ENCODE results near the gene IRF7. TPM values are rescaled to one million over a fixed set of nuclear protein-coding genes. Genes with fewer than 3 reads are reported as not detected.
"Not testable (repeated sequence)": the region's sequence is repeated elsewhere in the genome, so short reads cannot be mapped to it uniquely, and the experiment has no call there.

Gene IRF7
- total and polyA plus RNA-seq, 10 donors: 52.3 to 99.1 (median 83.4) TPM

DNA sequence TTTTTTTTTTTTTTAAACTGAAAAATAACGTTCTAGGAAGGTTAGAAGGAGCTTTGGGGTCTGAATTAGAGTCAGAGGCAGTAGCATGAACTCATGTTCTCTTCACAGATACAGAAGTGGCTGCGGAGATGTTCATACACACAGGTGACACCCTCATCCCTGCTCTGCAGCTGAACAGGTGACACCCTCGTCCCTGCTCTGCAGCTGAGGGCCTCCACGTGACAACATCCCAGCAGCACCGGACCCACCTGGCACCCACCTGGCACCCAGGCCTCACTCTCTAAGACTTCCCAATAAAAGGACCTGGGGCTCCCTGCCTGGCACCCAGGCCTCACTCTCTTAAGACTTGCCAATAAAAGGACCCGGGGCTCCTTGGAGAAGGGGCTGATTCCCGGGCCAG is 41.1 kb upstream of the IRF7 start:
- no peak overlapping the region for H3K4me3 ChIP-seq
- intact Hi-C loops (cut with DNase I; ENCODE audit: low total_unique reads): no loop called here
- no peak for DNase-seq
- no peak overlapping the region for H3K27ac ChIP-seq
- peaks cover 0 to 42% (median 18%) of the 10 kb centered on the region in 6 donors for H3K4me1 ChIP-seq
- H3K27me3 ChIP-seq (replicated peaks in 1 of 7): no peaks in the 10 kb centered on the region
- TF ChIP-seq POLR2A (IDR thresholded peaks at IDR 0.05) (no peak), POLR2AphosphoS5 (IDR thresholded peaks at IDR 0.05) (no peak)
- TF ChIP-seq, protein P1, sequence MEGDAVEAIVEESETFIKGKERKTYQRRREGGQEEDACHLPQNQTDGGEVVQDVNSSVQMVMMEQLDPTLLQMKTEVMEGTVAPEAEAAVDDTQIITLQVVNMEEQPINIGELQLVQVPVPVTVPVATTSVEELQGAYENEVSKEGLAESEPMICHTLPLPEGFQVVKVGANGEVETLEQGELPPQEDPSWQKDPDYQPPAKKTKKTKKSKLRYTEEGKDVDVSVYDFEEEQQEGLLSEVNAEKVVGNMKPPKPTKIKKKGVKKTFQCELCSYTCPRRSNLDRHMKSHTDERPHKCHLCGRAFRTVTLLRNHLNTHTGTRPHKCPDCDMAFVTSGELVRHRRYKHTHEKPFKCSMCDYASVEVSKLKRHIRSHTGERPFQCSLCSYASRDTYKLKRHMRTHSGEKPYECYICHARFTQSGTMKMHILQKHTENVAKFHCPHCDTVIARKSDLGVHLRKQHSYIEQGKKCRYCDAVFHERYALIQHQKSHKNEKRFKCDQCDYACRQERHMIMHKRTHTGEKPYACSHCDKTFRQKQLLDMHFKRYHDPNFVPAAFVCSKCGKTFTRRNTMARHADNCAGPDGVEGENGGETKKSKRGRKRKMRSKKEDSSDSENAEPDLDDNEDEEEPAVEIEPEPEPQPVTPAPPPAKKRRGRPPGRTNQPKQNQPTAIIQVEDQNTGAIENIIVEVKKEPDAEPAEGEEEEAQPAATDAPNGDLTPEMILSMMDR (IDR thresholded peaks at IDR 0.05 in 8 of 11, conservative IDR thresholded peaks at IDR 0.05 in 3 of 11): no peak
- no peaks in the 10 kb centered on the region for H3K9me3 ChIP-seq
- H3K36me3 ChIP-seq: peaks cover 0 to 100% (median 23%) of the 10 kb centered on the region in 6 donors
- 86 to 95% (median 89%) methylated on average over 7 of the region's 7 CpGs for WGBS, 5 donors

DNA sequence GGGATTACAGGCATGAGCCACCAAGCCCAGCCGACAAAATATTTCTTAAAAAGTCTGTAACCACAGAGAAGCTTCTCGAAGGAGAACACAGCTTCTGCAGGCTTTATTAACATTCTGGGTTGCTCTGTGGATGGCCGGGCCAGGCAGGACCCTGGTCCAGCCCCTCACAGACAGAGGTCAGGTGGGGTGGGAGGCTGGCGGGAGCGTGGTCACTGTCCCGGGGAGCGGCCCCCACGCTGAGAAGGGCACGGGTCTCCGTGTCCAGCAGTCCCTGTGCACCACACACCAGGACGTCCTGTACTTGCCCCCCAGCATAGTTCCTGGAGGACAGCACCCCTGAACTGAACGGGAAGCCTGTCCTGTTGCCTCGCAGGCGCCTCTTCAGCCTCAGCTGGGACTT is 40.7 kb upstream of the IRF7 start:
- Histone ChIP-seq H3K27me3 (replicated peaks in 1 of 7) (no peaks in the 10 kb centered on the region), H3K36me3 (peaks cover 0 to 100% (median 27%) of the 10 kb centered on the region in 6 donors), H3K4me3 (no peak overlapping the region), H3K4me1 (peaks cover 0 to 39% (median 16%) of the 10 kb centered on the region in 6 donors), H3K9me3 (no peaks in the 10 kb centered on the region), H3K27ac (no peak overlapping the region)
- intact Hi-C loops (cut with DNase I; ENCODE audit: low total_unique reads): no loop called here
- DNase-seq: no peak
- WGBS, 5 donors: 89 to 94% (median 91%) methylated on average over 10 to 14 of the region's 14 CpGs
- TF ChIP-seq POLR2AphosphoS5 (IDR thresholded peaks at IDR 0.05): peak in 1 of 3 donors; percentile 28
- TF ChIP-seq POLR2A (IDR thresholded peaks at IDR 0.05): no peak
- TF ChIP-seq, protein P1 (IDR thresholded peaks at IDR 0.05 in 8 of 11, conservative IDR thresholded peaks at IDR 0.05 in 3 of 11): no peak

DNA sequence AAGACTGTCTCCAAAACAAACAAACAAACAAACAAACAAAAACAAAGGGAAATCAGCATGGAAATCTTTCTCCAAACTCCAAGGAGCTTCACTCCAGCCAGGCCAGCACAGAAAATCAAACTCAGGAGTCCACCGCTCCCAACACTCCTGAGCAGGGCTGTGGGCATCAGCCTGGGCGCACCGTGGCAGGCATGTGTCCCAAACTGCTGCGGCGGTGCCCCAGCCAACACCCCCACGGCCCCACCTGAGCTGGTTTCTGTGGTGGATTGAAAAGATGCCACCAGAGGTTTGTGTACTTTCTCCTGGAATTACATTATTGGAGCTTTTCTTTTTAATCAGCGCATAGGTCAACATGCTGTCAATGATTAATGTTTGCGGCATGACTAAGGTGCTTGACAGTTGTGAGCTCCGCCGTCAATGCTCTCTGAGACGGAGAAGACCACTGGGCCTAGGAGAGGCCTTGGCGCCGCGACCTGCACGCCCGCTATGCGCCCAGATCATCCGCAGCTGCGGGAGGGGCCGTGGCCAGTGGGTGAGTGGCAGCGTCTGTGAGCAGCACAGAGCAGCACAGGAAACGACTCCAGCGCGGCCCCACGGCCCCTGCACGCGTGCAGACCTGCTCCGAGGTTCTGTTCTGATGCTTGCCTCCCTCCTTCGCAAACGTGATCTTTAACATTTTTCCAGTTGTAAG is 39.4 kb upstream of the IRF7 start:
- Histone ChIP-seq H3K27ac (no peak overlapping the region), H3K9me3 (no peaks in the 10 kb centered on the region), H3K4me1 (peaks cover 0 to 27% (median 10%) of the 10 kb centered on the region in 6 donors), H3K27me3 (replicated peaks in 1 of 7) (no peaks in the 10 kb centered on the region), H3K4me3 (no peak overlapping the region), H3K36me3 (peaks cover 0 to 100% (median 35%) of the 10 kb centered on the region in 6 donors)
- no peak for TF ChIP-seq POLR2A (IDR thresholded peaks at IDR 0.05)
- TF ChIP-seq POLR2AphosphoS5 (IDR thresholded peaks at IDR 0.05): peak in 1 of 3 donors; percentile 49
- WGBS, 5 donors: 86 to 93% (median 92%) methylated on average over 26 to 30 of the region's 30 CpGs
- DNase-seq: no peak
- intact Hi-C loops (cut with DNase I; ENCODE audit: low total_unique reads): no loop called here

DNA sequence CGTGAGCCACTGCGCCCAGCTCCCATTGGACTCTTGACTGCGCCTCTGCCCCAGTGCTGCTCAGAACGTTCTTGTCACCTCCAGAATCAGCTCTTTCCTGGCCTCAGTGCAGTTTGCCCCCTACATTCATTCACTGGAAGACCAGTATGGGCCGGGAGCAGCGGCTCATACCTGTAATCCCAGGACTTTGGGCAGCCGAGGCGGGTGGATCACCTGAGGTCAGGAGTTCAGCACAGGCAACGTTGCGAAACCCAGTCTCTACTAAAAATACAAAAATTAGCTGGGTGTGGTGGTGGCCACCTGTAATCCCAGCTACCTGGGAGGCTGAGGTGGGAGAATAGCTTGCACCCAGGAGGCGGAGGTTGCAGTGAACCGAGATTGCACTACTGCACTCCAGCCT is 38.7 kb upstream of the IRF7 start:
- H3K4me3 ChIP-seq; DNase-seq; H3K9me3 ChIP-seq; H3K27me3 ChIP-seq (replicated peaks in 1 of 7); intact Hi-C loops (cut with DNase I; ENCODE audit: low total_unique reads); H3K27ac ChIP-seq: not testable (repeated sequence)
- Histone ChIP-seq H3K36me3 (peaks cover 0 to 100% (median 28%) of the 10 kb centered on the region in 6 donors), H3K4me1 (peaks cover 0 to 19% (median 7%) of the 10 kb centered on the region in 6 donors)
- 93 to 98% (median 96%) methylated on average over 11 to 12 of the region's 12 CpGs for WGBS, 5 donors

DNA sequence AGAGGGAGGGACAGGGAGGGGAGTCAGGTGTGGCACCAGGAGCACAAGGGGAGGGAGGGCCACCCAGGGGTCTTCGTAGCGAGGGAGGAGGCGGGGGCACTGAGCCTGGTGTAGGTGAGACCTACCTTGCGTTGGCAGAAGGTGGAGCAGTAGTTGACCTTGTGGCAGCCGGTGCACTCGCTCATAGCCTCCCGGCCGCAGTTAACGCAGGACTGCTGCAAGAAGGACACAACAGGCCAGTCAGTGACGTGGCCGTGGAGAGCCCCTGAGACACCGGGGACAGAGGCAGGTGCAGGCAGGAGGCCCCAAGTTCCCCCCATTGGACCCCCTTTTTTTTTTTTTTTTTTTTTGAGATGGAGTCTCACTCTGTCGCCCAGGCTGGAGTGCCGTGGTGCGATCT is 38.1 kb upstream of the IRF7 start:
- H3K4me3 ChIP-seq: no peak overlapping the region
- 85 to 95% (median 90%) methylated on average over 12 to 15 of the region's 15 CpGs for WGBS, 5 donors
- no peak for DNase-seq
- H3K27ac ChIP-seq: no peak overlapping the region
- intact Hi-C loops (cut with DNase I; ENCODE audit: low total_unique reads): no loop called here
- peaks cover 0 to 100% (median 24%) of the 10 kb centered on the region in 6 donors for H3K36me3 ChIP-seq
- H3K27me3 ChIP-seq (replicated peaks in 1 of 7): no peaks in the 10 kb centered on the region
- TF ChIP-seq POLR2AphosphoS5 (IDR thresholded peaks at IDR 0.05) (no peak), POLR2A (IDR thresholded peaks at IDR 0.05) (no peak)
- TF ChIP-seq, protein P1 (IDR thresholded peaks at IDR 0.05 in 8 of 11, conservative IDR thresholded peaks at IDR 0.05 in 3 of 11): no peak
- H3K4me1 ChIP-seq: peaks cover 0 to 13% (median 4%) of the 10 kb centered on the region in 6 donors
- no peaks in the 10 kb centered on the region for H3K9me3 ChIP-seq

DNA sequence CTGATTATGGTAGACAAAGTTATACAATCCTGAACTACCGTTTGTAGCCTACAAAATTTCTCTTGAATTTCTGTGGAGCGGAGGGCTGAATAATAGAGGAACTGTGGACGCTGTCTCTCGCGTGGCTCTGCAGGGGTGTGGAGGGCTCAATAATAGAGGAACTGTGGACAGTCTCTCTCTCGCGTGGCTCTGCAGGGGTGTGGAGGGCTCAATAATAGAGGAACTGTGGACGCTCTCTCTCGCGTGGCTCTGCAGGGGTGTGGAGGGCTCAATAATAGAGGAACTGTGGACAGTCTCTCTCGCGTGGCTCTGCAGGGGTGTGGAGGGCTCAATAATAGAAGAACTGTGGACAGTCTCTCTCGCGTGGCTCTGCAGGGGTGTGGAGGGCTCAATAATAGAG is 37.4 kb upstream of the IRF7 start:
- WGBS, 5 donors: 77 to 88% (median 82%) methylated on average over 14 of the region's 14 CpGs
- DNase-seq; H3K4me3 ChIP-seq; H3K9me3 ChIP-seq; H3K4me1 ChIP-seq; intact Hi-C loops (cut with DNase I; ENCODE audit: low total_unique reads); H3K27me3 ChIP-seq (replicated peaks in 1 of 7); H3K27ac ChIP-seq: not testable (repeated sequence)
- H3K36me3 ChIP-seq: peaks cover 0 to 100% (median 22%) of the 10 kb centered on the region in 6 donors

All from spleen (tissue), 11 donors.